Body of pancreas (tissue), 4 donors: Measurements from ENCODE around the gene SCFD2. TPM values are rescaled to one million over a fixed set of nuclear protein-coding genes. Genes with fewer than 3 reads are reported as not detected.

Experiments
- ATAC-seq: fragments of 150-250 bp; one replicate; pipeline ENCODE4 v1.9.1; 2016
- DNase-seq, 4 donors: peaks; one replicate each; pipeline ENCODE4 v3.0.0-alpha.2; 2019
- H3K27ac ChIP-seq, 4 donors: fragments of 200-600 bp; sonication (generic); 1 replicate in 3 of 4; 2 replicates in 1 of 4; pipeline versions ENCODE4 v1.5.1 to v1.6.1; 2016 to 2019; ENCODE audit warnings: mild to moderate bottlenecking in 1 of 4, mixed read lengths in 1 of 4, moderate library complexity in 1 of 4
- H3K27me3 ChIP-seq, 2 donors: fragments of 200-600 bp; sonication (generic); one replicate each; pipeline ENCODE4 v1.6.0; 2016; ENCODE audit warnings: mild to moderate bottlenecking in 1 of 2
- H3K36me3 ChIP-seq, 2 donors: fragments of 200-600 bp; sonication (generic); replicated peaks in 1 of 2; 2 replicates each; pipeline ENCODE4 v1.5.1; 2016; ENCODE audit warnings: low read depth in 2 of 2; ENCODE audit not compliant: insufficient read depth in 1 of 2
- H3K4me1 ChIP-seq: fragments of 200-600 bp; sonication (generic); one replicate; pipeline ENCODE4 v1.6.0; 2016
- H3K4me3 ChIP-seq, 2 donors: fragments of 200-600 bp; sonication (generic); 1 replicate in 1 of 2; 2 replicates in 1 of 2; pipeline ENCODE4 v1.5.1; 2016 to 2019
- H3K9me3 ChIP-seq, 3 donors: fragments of 200-600 bp; sonication (generic); 1 replicate in 2 of 3; 2 replicates in 1 of 3; pipeline ENCODE4 v1.5.1; 2016
- CTCF ChIP-seq, 7 experiments: fragments of 450-650 bp in 4 of 7; fragments of 200-600 bp in 3 of 7; sonication (generic) in 3 of 7; IDR thresholded peaks; one replicate each; pipeline ENCODE4 v1.5.1; 2016 to 2019; ENCODE audit warnings: antibody characterized with exemption in 7 of 7
- POLR2A ChIP-seq, 3 donors: fragments of 450-650 bp; IDR thresholded peaks; one replicate each; pipeline ENCODE4 v1.6.1; 2016; ENCODE audit warnings: antibody characterized with exemption in 3 of 3, mild to moderate bottlenecking in 2 of 3
- WGBS, 2 donors: methylation state at CpG; one replicate each; pipeline ENCODE4 v1.1.5; 2017; 5-methylcytosine and 5-hydroxymethylcytosine counted together
- intact Hi-C: fragments of 100-400 bp; cut with DNase I; formaldehyde crosslinking; loops from one replicate; pipeline ENCODE4 v1.15.1; 2023
- total RNA-seq, 2 donors: library from RNA; depleted of rRNA; stranded (reverse); fragments of >200 nt; gene quantifications; one replicate each; pipeline ENCODE4 v1.1.0, GENCODE V29; 2016

SCFD2 gene
- total RNA-seq, 2 donors from 2014 or later, result 17.9 to 53.7 TPM

GRCh38 chr4:52966781-52967180, 399.1 kb downstream of the SCFD2 start:
- intact Hi-C loops, result no loop called here
- H3K4me1 ChIP-seq, result peaks cover 11% of the 10 kb centered on the region
- no peaks in the 10 kb centered on the region for H3K9me3 ChIP-seq
- no peak for ATAC-seq
- no peak for DNase-seq
- H3K4me3 ChIP-seq, result no peak overlapping the region
- no peak overlapping the region for H3K27ac ChIP-seq
- no peaks in the 10 kb centered on the region for H3K36me3 ChIP-seq
- TF ChIP-seq POLR2A (IDR thresholded peaks at IDR 0.05) (no peak), CTCF (IDR thresholded peaks at IDR 0.05) (no peak)
- H3K27me3 ChIP-seq, result no peaks in the 10 kb centered on the region

- no peaks in the 10 kb centered on the region for H3K27me3 ChIP-seq
- no peaks in the 10 kb centered on the region for H3K36me3 ChIP-seq
- ATAC-seq (no peak), DNase-seq (no peak)
- peaks cover 15% of the 10 kb centered on the region for H3K4me1 ChIP-seq
- intact Hi-C loops, result no loop called here
- WGBS, 2 donors, result 93 to 97% methylated on average over 5 of the region's 5 CpGs
- TF ChIP-seq CTCF (IDR thresholded peaks at IDR 0.05) (no peak), POLR2A (IDR thresholded peaks at IDR 0.05) (no peak)
- no peak overlapping the region for H3K4me3 ChIP-seq
- H3K27ac ChIP-seq, result no peak overlapping the region
- H3K9me3 ChIP-seq, result no peaks in the 10 kb centered on the region
These were observed 399.7 kb downstream of the SCFD2 start for GRCh38 chr4:52966172-52966571.

- H3K36me3 ChIP-seq, result no peaks in the 10 kb centered on the region
- no peaks in the 10 kb centered on the region for H3K27me3 ChIP-seq
- no peaks in the 10 kb centered on the region for H3K9me3 ChIP-seq
- H3K4me3 ChIP-seq, result no peak overlapping the region
- no peak for ATAC-seq
- intact Hi-C loops, result no loop called here
- no peak overlapping the region for H3K27ac ChIP-seq
- 93 to 98% methylated on average over 4 of the region's 4 CpGs for WGBS, 2 donors
- no peak for DNase-seq
- H3K4me1 ChIP-seq, result peaks cover 15% of the 10 kb centered on the region
- TF ChIP-seq POLR2A (IDR thresholded peaks at IDR 0.05) (no peak), CTCF (IDR thresholded peaks at IDR 0.05) (no peak)
These were observed 401.2 kb downstream of the SCFD2 start for GRCh38 chr4:52964561-52965101.

- DNase-seq (no peak), ATAC-seq (no peak)
- Histone ChIP-seq H3K36me3 (no peaks in the 10 kb centered on the region), H3K4me3 (no peak overlapping the region), H3K27me3 (no peaks in the 10 kb centered on the region), H3K9me3 (no peaks in the 10 kb centered on the region), H3K4me1 (peaks cover 15% of the 10 kb centered on the region), H3K27ac (no peak overlapping the region)
- TF ChIP-seq POLR2A (IDR thresholded peaks at IDR 0.05) (no peak), CTCF (IDR thresholded peaks at IDR 0.05) (no peak)
- intact Hi-C loops, result no loop called here
These were observed 401.9 kb downstream of the SCFD2 start for GRCh38 chr4:52964011-52964410.

GRCh38 chr4:52962721-52963120, 403.1 kb downstream of the SCFD2 start:
- DNase-seq (no peak), ATAC-seq (no peak)
- H3K36me3 ChIP-seq, result no peaks in the 10 kb centered on the region
- WGBS, 2 donors, result 88 to 91% methylated on average over 3 of the region's 3 CpGs
- no peaks in the 10 kb centered on the region for H3K9me3 ChIP-seq
- TF ChIP-seq POLR2A (IDR thresholded peaks at IDR 0.05) (no peak), CTCF (IDR thresholded peaks at IDR 0.05) (no peak)
- no peak overlapping the region for H3K27ac ChIP-seq
- peaks cover 22% of the 10 kb centered on the region for H3K4me1 ChIP-seq
- H3K27me3 ChIP-seq, result no peaks in the 10 kb centered on the region
- H3K4me3 ChIP-seq, result no peak overlapping the region
- intact Hi-C loops, result no loop called here
